ENCODE results near the gene INAVA. TPM values are rescaled to one million over a fixed set of nuclear protein-coding genes. Genes with fewer than 3 reads are reported as not detected.
"Not testable (repeated sequence)": the region's sequence is repeated elsewhere in the genome, so short reads cannot be mapped to it uniquely, and the experiment has no call there.

Gene INAVA
- total RNA-seq, 3 donors from 2014 or later: 0.13 to 0.29 (median 0.22) TPM

- not testable (repeated sequence) for H3K4me3 Mint-ChIP-seq; H3K4me1 Mint-ChIP-seq (ENCODE audit: low read depth); ATAC-seq; DNase-seq; H3K27me3 Mint-ChIP-seq (ENCODE audit: low read depth); H3K9me3 Mint-ChIP-seq; H3K36me3 Mint-ChIP-seq (ENCODE audit: insufficient read depth)
Measured at GRCh38 chr1:200963888-200964287, 69.2 kb downstream of the INAVA start.

Other genes starting within 250 kb of the INAVA start
- gene DDX59, start 225.0 kb upstream of the INAVA start, total RNA-seq: 10 to 100 TPM; 11.4 to 18.9 (median 17.1) TPM
- gene CAMSAP2, start 156.0 kb upstream of the INAVA start, total RNA-seq: 1 to 10 TPM; 3.2 to 4.4 (median 3.8) TPM
- gene GPR25, start 21.9 kb upstream of the INAVA start, total RNA-seq: under 1 TPM in 1 of 3 donors, not detected in 2; 0.16 TPM
- 10 to 100 TPM; 24.2 to 36.3 (median 30.3) TPM for gene KIF21B, start 128.8 kb downstream of the INAVA start, total RNA-seq
- not detected for gene CACNA1S, start 217.5 kb downstream of the INAVA start, total RNA-seq
- gene ASCL5, start 232.3 kb downstream of the INAVA start, total RNA-seq: not detected